ENCODE data around the gene PRSS56. TPM values are rescaled to one million over a fixed set of nuclear protein-coding genes. Genes with fewer than 3 reads are reported as not detected.

Gene PRSS56
- total and polyA plus RNA-seq, 2 donors (not counting 1 experiment from before 2014, with no cell fraction given), result not detected

DNA sequence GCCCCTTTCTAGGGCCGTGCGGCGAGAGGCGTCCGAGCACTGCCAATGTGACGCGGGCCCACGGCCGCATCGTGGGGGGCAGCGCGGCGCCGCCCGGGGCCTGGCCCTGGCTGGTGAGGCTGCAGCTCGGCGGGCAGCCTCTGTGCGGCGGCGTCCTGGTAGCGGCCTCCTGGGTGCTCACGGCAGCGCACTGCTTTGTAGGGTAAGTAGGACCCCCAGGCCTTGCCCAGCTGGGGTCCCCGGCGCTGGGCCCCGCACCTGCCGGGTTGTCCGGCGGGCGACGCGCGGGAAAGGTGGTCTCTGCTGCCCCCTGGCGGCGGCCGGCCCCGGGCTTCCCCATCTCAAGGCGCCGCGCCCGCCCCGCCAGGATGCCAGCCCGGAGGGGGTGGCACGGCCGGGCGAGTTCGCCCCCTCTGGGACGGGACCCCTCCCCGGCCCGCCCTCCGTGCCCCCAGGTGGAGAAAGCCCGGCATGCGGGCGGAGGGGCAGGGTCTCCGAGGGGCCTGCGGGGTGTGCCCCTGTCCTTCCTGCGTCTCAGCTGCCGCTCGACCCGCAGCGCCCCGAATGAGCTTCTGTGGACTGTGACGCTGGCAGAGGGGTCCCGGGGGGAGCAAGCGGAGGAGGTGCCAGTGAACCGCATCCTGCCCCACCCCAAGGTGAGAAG is 1.9 kb downstream of the PRSS56 start:
- peak; percentile 13 to 58 for TF ChIP-seq CTCF (conservative IDR thresholded peaks at IDR 0.05 in 1 of 2, IDR thresholded peaks at IDR 0.05 in 1 of 2; ENCODE audit: low read depth in 1 of 2, low read length in 2 of 2)
- TF ChIP-seq EZH2 (IDR thresholded peaks at IDR 0.05; ENCODE audit: low read length, missing control alignments), result no peak
- no peaks in the 10 kb centered on the region for H3K4me1 ChIP-seq (ENCODE audit: control insufficient read depth, extremely low read depth, insufficient read depth, low read length)
- no peak overlapping the region for H3K4me3 ChIP-seq (replicated peaks in 1 of 4; ENCODE audit: control extremely low read depth in 1 of 4, insufficient read depth in 1 of 4, low read depth in 3 of 4, low read length in 4 of 4)
- DNase-seq (ENCODE audit: low read depth in 2 of 2), result no peak
- no peaks in the 10 kb centered on the region for H3K79me2 ChIP-seq (ENCODE audit: control insufficient read depth, insufficient read depth, low read length)
- no peak overlapping the region for H3K9ac ChIP-seq (ENCODE audit: insufficient read depth, low read length)
- H3K9me3 ChIP-seq (ENCODE audit: control insufficient read depth, insufficient read depth, low read depth, low read length), result no peaks in the 10 kb centered on the region
- no peak overlapping the region for H3K4me2 ChIP-seq (ENCODE audit: extremely low read depth, insufficient read depth, low read length)
- H3K27ac ChIP-seq (ENCODE audit: insufficient read depth, low read length), result no peak overlapping the region
- no peak overlapping the region for H2AFZ ChIP-seq (ENCODE audit: low read length)
- H3K27me3 ChIP-seq (ENCODE audit: control insufficient read depth, insufficient read depth, low read length), result peaks cover 15% of the 10 kb centered on the region
- no peaks in the 10 kb centered on the region for H4K20me1 ChIP-seq (ENCODE audit: control insufficient read depth, extremely low read depth, insufficient read depth, low read length)
- no peaks in the 10 kb centered on the region for H3K36me3 ChIP-seq (ENCODE audit: control insufficient read depth, insufficient read depth, low read length)

DNA sequence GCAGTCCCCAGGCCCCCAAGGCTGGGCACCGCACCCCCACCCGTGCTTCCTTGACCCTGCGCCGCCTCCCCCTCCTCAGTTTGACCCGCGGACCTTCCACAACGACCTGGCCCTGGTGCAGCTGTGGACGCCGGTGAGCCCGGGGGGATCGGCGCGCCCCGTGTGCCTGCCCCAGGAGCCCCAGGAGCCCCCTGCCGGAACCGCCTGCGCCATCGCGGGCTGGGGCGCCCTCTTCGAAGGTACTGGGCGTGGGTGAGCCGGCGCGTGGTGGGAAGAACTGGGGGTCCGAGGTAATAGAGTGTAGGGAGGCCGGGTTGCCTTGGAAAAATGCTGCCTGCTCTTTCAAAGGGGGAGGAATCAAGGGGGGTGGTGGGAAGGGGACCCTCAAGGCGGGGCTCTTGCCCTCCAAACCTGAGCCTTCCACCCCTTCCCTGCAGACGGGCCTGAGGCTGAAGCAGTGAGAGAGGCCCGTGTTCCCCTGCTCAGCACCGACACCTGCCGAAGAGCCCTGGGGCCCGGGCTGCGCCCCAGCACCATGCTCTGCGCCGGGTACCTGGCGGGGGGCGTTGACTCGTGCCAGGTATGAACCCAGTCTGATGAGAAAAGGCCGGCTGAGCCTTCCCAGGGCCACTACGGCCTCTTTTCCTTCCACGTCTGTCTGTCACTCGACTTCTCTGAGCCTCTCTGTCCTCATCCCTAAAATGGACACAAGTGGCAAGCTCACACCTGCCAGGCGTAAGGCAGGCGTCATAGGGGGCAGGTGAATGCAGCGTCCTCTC is 2.6 kb downstream of the PRSS56 start:
- H3K4me2 ChIP-seq (ENCODE audit: extremely low read depth, insufficient read depth, low read length), result no peak overlapping the region
- H3K79me2 ChIP-seq (ENCODE audit: control insufficient read depth, insufficient read depth, low read length), result no peaks in the 10 kb centered on the region
- no peak overlapping the region for H3K27ac ChIP-seq (ENCODE audit: insufficient read depth, low read length)
- TF ChIP-seq CTCF (conservative IDR thresholded peaks at IDR 0.05 in 1 of 2, IDR thresholded peaks at IDR 0.05 in 1 of 2; ENCODE audit: low read depth in 1 of 2, low read length in 2 of 2) (no peak), EZH2 (IDR thresholded peaks at IDR 0.05; ENCODE audit: low read length, missing control alignments) (peak; percentile 79)
- H3K36me3 ChIP-seq (ENCODE audit: control insufficient read depth, insufficient read depth, low read length), result no peaks in the 10 kb centered on the region
- peaks cover 15% of the 10 kb centered on the region for H3K27me3 ChIP-seq (ENCODE audit: control insufficient read depth, insufficient read depth, low read length)
- no peak overlapping the region for H2AFZ ChIP-seq (ENCODE audit: low read length)
- H3K4me3 ChIP-seq (replicated peaks in 1 of 4; ENCODE audit: control extremely low read depth in 1 of 4, insufficient read depth in 1 of 4, low read depth in 3 of 4, low read length in 4 of 4), result no peak overlapping the region
- no peaks in the 10 kb centered on the region for H3K9me3 ChIP-seq (ENCODE audit: control insufficient read depth, insufficient read depth, low read depth, low read length)
- H3K9ac ChIP-seq (ENCODE audit: insufficient read depth, low read length), result no peak overlapping the region
- no peaks in the 10 kb centered on the region for H4K20me1 ChIP-seq (ENCODE audit: control insufficient read depth, extremely low read depth, insufficient read depth, low read length)
- no peak for DNase-seq (ENCODE audit: low read depth in 2 of 2)
- no peaks in the 10 kb centered on the region for H3K4me1 ChIP-seq (ENCODE audit: control insufficient read depth, extremely low read depth, insufficient read depth, low read length)

- Histone ChIP-seq H3K79me2 (ENCODE audit: control insufficient read depth, insufficient read depth, low read length) (no peaks in the 10 kb centered on the region), H3K4me2 (ENCODE audit: extremely low read depth, insufficient read depth, low read length) (no peak overlapping the region), H3K9me3 (ENCODE audit: control insufficient read depth, insufficient read depth, low read depth, low read length) (no peaks in the 10 kb centered on the region), H3K27me3 (ENCODE audit: control insufficient read depth, insufficient read depth, low read length) (peaks cover 15% of the 10 kb centered on the region), H3K9ac (ENCODE audit: insufficient read depth, low read length) (no peak overlapping the region), H4K20me1 (ENCODE audit: control insufficient read depth, extremely low read depth, insufficient read depth, low read length) (no peaks in the 10 kb centered on the region), H3K36me3 (ENCODE audit: control insufficient read depth, insufficient read depth, low read length) (no peaks in the 10 kb centered on the region), H3K4me1 (ENCODE audit: control insufficient read depth, extremely low read depth, insufficient read depth, low read length) (no peaks in the 10 kb centered on the region), H3K4me3 (replicated peaks in 1 of 4; ENCODE audit: control extremely low read depth in 1 of 4, insufficient read depth in 1 of 4, low read depth in 3 of 4, low read length in 4 of 4) (no peak overlapping the region), H3K27ac (ENCODE audit: insufficient read depth, low read length) (no peak overlapping the region), H2AFZ (ENCODE audit: low read length) (no peak overlapping the region)
- DNase-seq (ENCODE audit: low read depth in 2 of 2), result no peak
- no peak for TF ChIP-seq CTCF (conservative IDR thresholded peaks at IDR 0.05 in 1 of 2, IDR thresholded peaks at IDR 0.05 in 1 of 2; ENCODE audit: low read depth in 1 of 2, low read length in 2 of 2)
- TF ChIP-seq EZH2 (IDR thresholded peaks at IDR 0.05; ENCODE audit: low read length, missing control alignments), result peak; percentile 68
These were observed 3.2 kb downstream of the PRSS56 start for GRCh38 chr2:232523402-232523681.

All from fibroblast of lung (primary cell).